HG03521 (cell line): ENCODE data around the gene MYEOV.

Experiments
- ATAC-seq: cut with Tn5 transposase; IDR thresholded peaks from one replicate; pipeline ENCODE4 v1.9.1; 2021; ENCODE audit warnings: mild to moderate bottlenecking, moderate library complexity; ENCODE audit not compliant: unreplicated experiment

MYEOV gene

GRCh38 chr11:69265210-69265609 lies 28.7 kb upstream of the MYEOV start:
- ATAC-seq = no peak

GRCh38 chr11:69265911-69266510 lies 27.9 kb upstream of the MYEOV start:
- ATAC-seq = no peak

GRCh38 chr11:69267395-69267805 lies 26.6 kb upstream of the MYEOV start:
- no peak for ATAC-seq

GRCh38 chr11:69268911-69269310 lies 25.0 kb upstream of the MYEOV start:
- no peak for ATAC-seq

GRCh38 chr11:69269388-69269787 lies 24.6 kb upstream of the MYEOV start:
- no peak for ATAC-seq

GRCh38 chr11:69269926-69270697 lies 23.8 kb upstream of the MYEOV start:
- ATAC-seq = no peak

GRCh38 chr11:69270941-69271340 lies 23.0 kb upstream of the MYEOV start:
- no peak for ATAC-seq

- ATAC-seq = no peak
These were observed 21.9 kb upstream of the MYEOV start for GRCh38 chr11:69272055-69272454.

- ATAC-seq = no peak
These were observed 21.0 kb upstream of the MYEOV start for GRCh38 chr11:69272831-69273485.

GRCh38 chr11:69273571-69273970 lies 20.4 kb upstream of the MYEOV start:
- no peak for ATAC-seq

GRCh38 chr11:69274531-69275016 lies 19.4 kb upstream of the MYEOV start:
- no peak for ATAC-seq

- no peak for ATAC-seq
These were observed 18.8 kb upstream of the MYEOV start for GRCh38 chr11:69275178-69275577.

- no peak for ATAC-seq
These were observed 17.8 kb upstream of the MYEOV start for GRCh38 chr11:69276165-69276564.

- no peak for ATAC-seq
These were observed 16.7 kb upstream of the MYEOV start for GRCh38 chr11:69277074-69277809.

GRCh38 chr11:69278091-69278867 lies 15.7 kb upstream of the MYEOV start:
- no peak for ATAC-seq

GRCh38 chr11:69280451-69280850 lies 13.5 kb upstream of the MYEOV start:
- no peak for ATAC-seq

- no peak for ATAC-seq
These were observed 13.0 kb upstream of the MYEOV start for GRCh38 chr11:69280994-69281393.

GRCh38 chr11:69283446-69283845 lies 10.5 kb upstream of the MYEOV start:
- no peak for ATAC-seq

GRCh38 chr11:69284081-69284511 lies 9.9 kb upstream of the MYEOV start:
- no peak for ATAC-seq

GRCh38 chr11:69285091-69285490 lies 8.9 kb upstream of the MYEOV start:
- ATAC-seq = no peak
